Activated CD4-positive, alpha-beta T cell treated with anti-CD3 and anti-CD28 coated beads, Interleukin-2, amount 50 U/mL, for 16 hours (primary cell): Measurements from ENCODE around the gene C10orf90.
A peak's percentile ranks its signal among the peaks of the same experiment; 100 is the strongest.

Source experiments
- DNase-seq: peaks from one replicate; pipeline ENCODE4 v3.0.0-alpha.2; 2020

C10orf90 gene

GRCh38 chr10:126409821-126410220 is 260.7 kb downstream of the C10orf90 start:
- no peak for DNase-seq

GRCh38 chr10:126408953-126409641 is 261.4 kb downstream of the C10orf90 start:
- no peak for DNase-seq

DNA sequence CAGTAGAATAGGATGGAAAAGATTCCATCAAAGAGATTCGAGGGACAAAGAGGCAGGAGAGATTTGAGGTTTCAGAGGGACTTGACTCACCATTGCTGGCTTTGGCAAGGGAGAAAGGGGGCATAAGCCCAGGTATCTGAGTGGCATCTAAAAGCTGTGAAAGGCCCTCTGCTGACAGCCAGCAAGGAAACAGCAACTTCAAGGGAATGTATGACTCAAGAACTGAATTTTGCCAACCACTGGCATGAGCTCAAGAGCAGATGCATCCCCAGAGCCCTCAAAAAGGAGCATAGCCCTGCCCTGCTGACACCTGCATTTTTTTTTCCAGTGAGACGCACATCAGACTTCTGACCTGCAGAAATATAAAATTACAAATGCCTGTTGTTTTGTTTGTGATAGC is 262.7 kb downstream of the C10orf90 start:
- DNase-seq: no peak

DNA sequence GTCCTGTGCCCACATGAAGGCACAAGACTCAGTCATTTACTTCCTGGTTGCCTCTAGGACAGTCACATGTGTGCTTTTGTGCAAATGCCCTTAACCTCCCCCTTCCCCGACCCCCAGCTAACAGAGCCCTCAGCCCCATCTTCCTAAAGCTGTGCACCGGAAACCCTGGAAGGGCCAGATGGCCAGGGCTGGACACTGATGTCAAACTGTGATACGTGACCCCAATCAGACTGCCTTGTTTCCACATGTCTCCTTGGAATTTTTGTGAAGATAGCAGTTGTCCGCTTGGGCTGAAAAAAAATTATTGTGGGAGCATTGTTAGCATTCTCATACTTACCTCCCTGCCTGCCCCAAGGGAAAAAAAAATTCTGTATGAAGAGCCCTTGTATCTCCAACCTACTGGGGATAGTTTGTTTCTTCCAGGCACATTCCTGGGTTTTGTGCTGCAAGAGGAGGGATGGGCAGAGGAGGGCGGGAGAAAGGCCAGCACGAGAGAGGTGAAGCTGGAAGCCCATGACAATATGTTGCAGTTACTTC is 265.2 kb downstream of the C10orf90 start:
- DNase-seq: no peak

GRCh38 chr10:126402721-126403695 is 267.5 kb downstream of the C10orf90 start:
- no peak for DNase-seq

GRCh38 chr10:126400641-126401040 is 269.9 kb downstream of the C10orf90 start:
- no peak for DNase-seq

- no peak for DNase-seq
Measured at GRCh38 chr10:126398924-126399323, 271.6 kb downstream of the C10orf90 start.

- no peak for DNase-seq
Measured at GRCh38 chr10:126398383-126398743, 272.1 kb downstream of the C10orf90 start.

- no peak for DNase-seq
Measured at GRCh38 chr10:126397640-126398382, 272.7 kb downstream of the C10orf90 start.

DNA sequence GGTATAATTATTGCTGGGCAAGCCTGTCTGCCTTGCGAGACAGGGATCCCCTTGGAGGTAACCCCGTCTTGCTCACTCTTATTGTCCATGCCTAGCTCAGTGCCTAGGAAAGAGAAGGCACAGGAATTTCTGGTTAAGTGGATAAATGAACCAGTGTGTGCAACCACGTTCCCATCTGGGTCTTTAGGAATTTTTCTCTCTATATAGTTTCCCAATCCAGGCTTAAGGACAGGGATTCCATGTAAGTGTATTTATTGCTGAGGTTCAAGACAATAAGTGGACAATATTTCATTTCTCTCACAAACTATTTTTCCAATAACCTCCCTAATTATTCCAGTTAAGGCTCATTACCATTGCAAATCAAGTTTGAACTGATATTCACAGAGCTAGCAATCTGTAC is 273.3 kb downstream of the C10orf90 start:
- DNase-seq: no peak

DNA sequence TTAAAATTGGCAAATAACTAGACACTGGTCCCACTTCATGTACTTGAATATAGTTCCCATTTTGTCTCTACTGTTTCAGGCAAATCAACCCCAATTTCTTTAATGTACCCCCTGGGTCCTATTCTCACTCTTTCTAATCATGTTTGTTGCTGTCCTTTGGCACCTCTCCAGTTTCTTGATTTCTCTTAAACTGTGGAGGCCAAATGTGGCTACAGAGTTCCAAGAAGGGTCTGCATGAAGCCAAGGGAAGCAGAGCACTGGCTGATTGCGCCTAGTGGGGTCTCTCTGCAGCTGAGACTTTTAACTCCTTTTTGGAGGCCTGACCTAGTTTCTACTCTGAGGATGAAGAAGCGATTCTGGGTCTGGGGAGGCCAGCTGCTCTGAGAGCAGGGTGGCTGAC is 275.5 kb downstream of the C10orf90 start:
- no peak for DNase-seq

GRCh38 chr10:126393076-126393475 is 277.4 kb downstream of the C10orf90 start:
- DNase-seq: no peak

GRCh38 chr10:126392469-126392868 is 278.0 kb downstream of the C10orf90 start:
- no peak for DNase-seq

GRCh38 chr10:126392068-126392467 is 278.4 kb downstream of the C10orf90 start:
- DNase-seq: no peak

DNA sequence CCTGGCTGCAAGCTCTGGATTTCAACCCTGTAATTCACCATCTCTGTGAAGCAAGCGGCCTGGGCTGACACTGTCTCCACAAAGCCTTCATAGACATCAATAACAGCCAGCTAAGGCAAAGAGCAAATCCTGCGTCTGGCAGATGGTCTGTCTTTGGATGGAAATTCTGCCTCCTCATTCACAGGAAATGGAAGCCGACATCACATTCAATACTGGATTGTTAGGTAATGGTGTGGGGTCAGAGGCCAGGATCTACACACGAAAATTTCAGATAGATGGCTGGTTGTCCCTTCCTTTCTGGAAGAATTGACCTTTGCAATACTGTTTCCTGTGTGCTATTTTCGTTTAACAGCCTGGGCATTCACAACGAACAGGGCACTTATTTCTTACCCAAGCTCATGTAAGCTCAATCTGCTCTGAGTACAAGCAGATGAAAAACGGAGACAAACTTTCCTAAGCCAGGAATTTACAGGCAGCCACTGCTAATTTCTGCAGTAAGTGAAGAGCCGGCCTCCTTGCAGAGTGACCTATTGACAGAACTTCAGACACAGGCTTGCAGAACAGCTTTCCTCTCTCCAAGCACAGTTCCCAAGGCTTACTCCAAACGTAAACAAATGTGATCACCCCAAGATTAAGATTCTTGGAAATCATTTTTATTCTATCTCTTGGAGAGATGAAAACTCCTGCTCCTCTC is 279.2 kb downstream of the C10orf90 start:
- DNase-seq: no peak

- no peak for DNase-seq
Measured at GRCh38 chr10:126390324-126390723, 280.2 kb downstream of the C10orf90 start.

- no peak for DNase-seq
Measured at GRCh38 chr10:126387931-126388911, 282.3 kb downstream of the C10orf90 start, which contains the start of gene ADAM12. ADAM12 (minus strand) TSS chr10:126388477; CDS start chr10:126388145, 332 bp downstream.

DNA sequence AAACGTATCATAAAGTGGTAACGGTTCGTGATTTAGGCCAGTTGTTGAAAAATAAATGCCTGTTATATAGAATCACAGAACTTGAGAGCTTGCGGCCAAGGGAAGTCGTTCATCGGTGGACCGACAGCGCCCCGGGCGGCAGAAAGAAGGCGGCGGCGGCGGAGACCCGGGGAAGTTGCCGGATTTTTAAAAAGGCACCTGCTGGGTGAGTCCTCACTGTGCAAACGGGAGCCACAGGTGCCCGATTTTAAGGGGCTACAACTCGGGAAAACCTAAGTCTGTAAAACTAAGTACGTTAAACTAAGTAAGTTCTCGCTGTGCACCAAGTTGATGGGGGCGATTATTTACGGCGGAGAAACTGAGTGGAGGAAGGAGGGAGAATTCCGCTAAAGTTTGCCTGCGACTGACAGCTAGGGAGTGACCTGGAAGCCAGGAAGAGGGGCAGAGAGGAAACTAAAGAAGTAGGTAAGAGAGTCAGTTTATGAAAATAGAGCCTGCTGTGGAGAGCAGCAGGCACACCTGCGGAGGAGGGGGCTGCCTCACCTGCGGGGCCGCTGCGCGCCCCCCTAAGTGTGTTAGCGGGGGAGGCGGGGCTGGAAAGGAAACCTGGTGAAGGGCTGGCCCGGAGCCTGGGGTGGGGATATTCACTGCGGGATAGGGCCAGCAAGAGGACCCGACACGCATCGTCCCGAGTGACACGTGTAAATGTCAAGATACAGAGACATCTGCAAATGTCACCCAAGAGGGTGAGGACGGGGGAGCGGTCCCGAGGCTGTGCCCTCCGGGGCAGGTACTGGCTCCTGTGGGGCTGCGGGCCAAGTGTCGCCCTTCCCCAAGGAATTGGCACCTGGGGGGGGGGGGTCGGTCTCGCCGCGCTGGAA is 283.2 kb downstream of the C10orf90 start:
- DNase-seq: peak; percentile 46

GRCh38 chr10:126384269-126384873 is 286.1 kb downstream of the C10orf90 start:
- DNase-seq: no peak
